CD4-positive, alpha-beta T cell (primary cell): ENCODE measurements around the gene THSD7A. TPM values are rescaled to one million over a fixed set of nuclear protein-coding genes. Genes with fewer than 3 reads are reported as not detected.

Source experiments
- ATAC-seq: fragments of 200-7000 bp; cut with Tn5 transposase; one replicate; pipeline ENCODE4 v1.10.0; 2022; ENCODE audit warnings: mild to moderate bottlenecking; ENCODE audit not compliant: poor library complexity
- CTCF ChIA-PET: fragments of 350-600 bp; sonication (Branson Sonifier 250); formaldehyde crosslinking; loops from one replicate; lab custom pipeline; 2021; ENCODE audit warnings: antibody characterized with exemption, inconsistent platforms; lab: Charles Lee
- POLR2A ChIA-PET: fragments of 350-600 bp; sonication (Branson Sonifier 250); formaldehyde crosslinking; loops from one replicate; lab custom pipeline; 2021; ENCODE audit warnings: antibody characterized with exemption, inconsistent platforms; lab: Charles Lee
- DNase-seq, 14 experiments: peaks; one replicate each; pipeline ENCODE4 v3.0.0-alpha.2; 2013 to 2020; ENCODE audit warnings: mixed read lengths in 2 of 14
- H3K27ac ChIP-seq, 2 donors: one replicate each; pipeline versions ENCODE4 v1.5.1 to v1.7.0; 2013; ENCODE audit warnings: low read length in 2 of 2, low read depth in 1 of 2, mild to moderate bottlenecking in 1 of 2
- H3K27me3 ChIP-seq, 2 experiments: 1 replicate in 1 of 2; 2 replicates in 1 of 2; pipeline versions ENCODE4 v1.6.1 to v1.7.0; 2013; ENCODE audit warnings: low read length in 2 of 2, control low read depth in 1 of 2, mild to moderate bottlenecking in 1 of 2, moderate library complexity in 1 of 2; ENCODE audit not compliant: insufficient read depth in 2 of 2, control insufficient read depth in 1 of 2
- H3K36me3 ChIP-seq: one replicate; pipeline ENCODE4 v1.6.1; 2013; ENCODE audit warnings: low read length, control low read depth; ENCODE audit not compliant: insufficient read depth
- H3K4me1 ChIP-seq: one replicate; pipeline ENCODE4 v1.6.1; 2013; ENCODE audit warnings: low read length, control low read depth; ENCODE audit not compliant: insufficient read depth
- H3K4me3 ChIP-seq: one replicate; pipeline ENCODE4 v1.5.1; 2013; ENCODE audit warnings: mild to moderate bottlenecking, low read length, moderate library complexity
- H3K9me3 ChIP-seq, 2 experiments: 1 replicate in 1 of 2; 2 replicates in 1 of 2; pipeline versions ENCODE4 v1.6.1 to v1.7.0; 2013; ENCODE audit warnings: low read length in 2 of 2, mild to moderate bottlenecking in 2 of 2, control low read depth in 1 of 2, moderate library complexity in 1 of 2; ENCODE audit not compliant: control insufficient read depth in 1 of 2, insufficient read depth in 1 of 2
- H3K27ac Mint-ChIP-seq: one replicate; pipeline ENCODE4 v1.8.0; 2020; ENCODE audit warnings: mixed read lengths
- H3K27me3 Mint-ChIP-seq: one replicate; pipeline ENCODE4 v1.8.0; 2021; ENCODE audit warnings: mixed read lengths
- H3K36me3 Mint-ChIP-seq: one replicate; pipeline ENCODE4 v1.8.0; 2021; ENCODE audit warnings: low read depth, mixed read lengths
- H3K4me1 Mint-ChIP-seq: one replicate; pipeline ENCODE4 v1.8.0; 2021; ENCODE audit warnings: low read depth, mixed read lengths
- H3K4me3 Mint-ChIP-seq: one replicate; pipeline ENCODE4 v1.8.0; 2020; ENCODE audit warnings: mild to moderate bottlenecking, mixed read lengths
- H3K9me3 Mint-ChIP-seq: one replicate; pipeline ENCODE4 v1.8.0; 2020; ENCODE audit warnings: mixed read lengths
- CTCF ChIP-seq: fragments of 200-600 bp; IDR thresholded peaks from one replicate; pipeline ENCODE4 v1.8.0; 2022; ENCODE audit warnings: antibody characterized with exemption, mild to moderate bottlenecking
- intact Hi-C, 2 experiments: fragments of 100-400 bp; cut with DNase I in 1 of 2; cut with micrococcal nuclease in 1 of 2; formaldehyde crosslinking; loops; one replicate each; pipeline versions ENCODE4 v1.15.1 to v1.9.0; 2023 to 2025; cut with DNase I, micrococcal nuclease
- total RNA-seq, 174 experiments: library from RNA in 2 of 174; stranded (reverse) in 2 of 174; gene quantifications; one replicate each; pipeline ENCODE4 v1.2.3 and lab custom pipeline; 2021 to 2026

THSD7A gene
- total RNA-seq, 2 experiments from 2014 or later: not detected

- Mint-ChIP-seq H3K4me3 (no peak overlapping the region), H3K9me3 (peaks cover 6% of the 10 kb centered on the region), H3K4me1 (no peaks in the 10 kb centered on the region), H3K36me3 (no peaks in the 10 kb centered on the region), H3K27ac (no peak overlapping the region), H3K27me3 (no peaks in the 10 kb centered on the region)
- DNase-seq: no peak
- no peak for ATAC-seq
- intact Hi-C loops: no loop called here
- ChIA-PET CTCF (no interaction called here), POLR2A (no interaction called here)
- H3K27me3 ChIP-seq: no peaks in the 10 kb centered on the region
- peaks cover 0 to 6% of the 10 kb centered on the region in 2 experiments for H3K9me3 ChIP-seq
- no peaks in the 10 kb centered on the region for H3K36me3 ChIP-seq
- no peak overlapping the region for H3K4me3 ChIP-seq
- TF ChIP-seq CTCF: no peak
- no peak overlapping the region for H3K27ac ChIP-seq
- no peaks in the 10 kb centered on the region for H3K4me1 ChIP-seq
These were observed 283.5 kb downstream of the THSD7A start for GRCh38 chr7:11548532-11548931.

GRCh38 chr7:11541330-11541729, 290.7 kb downstream of the THSD7A start:
- intact Hi-C loops: no loop called here
- H3K27ac ChIP-seq: no peak overlapping the region
- no peaks in the 10 kb centered on the region for H3K36me3 Mint-ChIP-seq
- ChIA-PET POLR2A (no interaction called here), CTCF (no interaction called here)
- H3K27me3 Mint-ChIP-seq: no peaks in the 10 kb centered on the region
- H3K27me3 ChIP-seq: no peaks in the 10 kb centered on the region
- H3K36me3 ChIP-seq: no peaks in the 10 kb centered on the region
- TF ChIP-seq CTCF: no peak
- ATAC-seq (no peak), DNase-seq (no peak)
- H3K27ac Mint-ChIP-seq: no peak overlapping the region
- no peaks in the 10 kb centered on the region for H3K4me1 ChIP-seq
- no peaks in the 10 kb centered on the region for H3K4me1 Mint-ChIP-seq
- no peak overlapping the region for H3K4me3 ChIP-seq
- H3K4me3 Mint-ChIP-seq: no peak overlapping the region
- H3K9me3 Mint-ChIP-seq: peaks cover 5% of the 10 kb centered on the region
- H3K9me3 ChIP-seq: peaks cover 0 to 6% of the 10 kb centered on the region in 2 experiments

GRCh38 chr7:11540271-11540761, 291.7 kb downstream of the THSD7A start:
- Histone ChIP-seq H3K4me3 (no peak overlapping the region), H3K36me3 (no peaks in the 10 kb centered on the region), H3K9me3 (no peaks in the 10 kb centered on the region), H3K27me3 (no peaks in the 10 kb centered on the region), H3K4me1 (no peaks in the 10 kb centered on the region), H3K27ac (no peak overlapping the region)
- intact Hi-C loops: no loop called here
- CTCF ChIA-PET: interaction anchor here (0.5 kb wide), 1 partner anchor 27 kb away, joined by 3 read pairs; no protein-coding TSS in a partner anchor
- POLR2A ChIA-PET: no interaction called here
- TF ChIP-seq CTCF: no peak
- Mint-ChIP-seq H3K4me1 (no peaks in the 10 kb centered on the region), H3K4me3 (no peak overlapping the region), H3K27me3 (no peaks in the 10 kb centered on the region), H3K36me3 (no peaks in the 10 kb centered on the region), H3K27ac (no peak overlapping the region), H3K9me3 (peaks cover 5% of the 10 kb centered on the region)
- DNase-seq: no peak
- ATAC-seq: no peak
